Natural killer cell (primary cell): ENCODE results near the gene CEBPZ. TPM values are rescaled to one million over a fixed set of nuclear protein-coding genes. Genes with fewer than 3 reads are reported as not detected.

Experiments used
- ATAC-seq, 3 donors: fragments of 150-1000 bp in 2 of 3; fragments of 200-7000 bp in 1 of 3; cut with Tn5 transposase; 1 replicate in 1 of 3; 2 replicates in 2 of 3; pipeline ENCODE4 v1.10.0; 2021; ENCODE audit warnings: mild to moderate bottlenecking in 2 of 3, moderate library complexity in 2 of 3
- DNase-seq, 2 donors: peaks; one replicate each; pipeline versions ENCODE4 v3.0.0 to v3.0.0-alpha.2; 2013 to 2021; ENCODE audit warnings: mixed read lengths in 1 of 2
- H3K27ac ChIP-seq: one replicate; pipeline ENCODE4 v1.5.1; 2013; ENCODE audit warnings: mild to moderate bottlenecking, low read length
- H3K27me3 ChIP-seq: one replicate; pipeline ENCODE4 v1.6.1; 2013; ENCODE audit warnings: low read length; ENCODE audit not compliant: control insufficient read depth, insufficient read depth
- H3K36me3 ChIP-seq: one replicate; pipeline ENCODE4 v1.6.1; 2013; ENCODE audit warnings: low read length; ENCODE audit not compliant: control insufficient read depth, insufficient read depth
- H3K4me1 ChIP-seq: one replicate; pipeline ENCODE4 v1.6.1; 2013; ENCODE audit warnings: low read length; ENCODE audit not compliant: control insufficient read depth, insufficient read depth
- H3K4me3 ChIP-seq: one replicate; pipeline ENCODE4 v1.5.1; 2013; ENCODE audit warnings: low read length
- H3K9me3 ChIP-seq: one replicate; pipeline ENCODE4 v1.6.1; 2013; ENCODE audit warnings: low read length; ENCODE audit not compliant: control insufficient read depth, insufficient read depth
- H3K27ac Mint-ChIP-seq, 2 donors: one replicate each; pipeline ENCODE4 v1.8.0; 2022; ENCODE audit warnings: mild to moderate bottlenecking in 2 of 2, mixed read lengths in 2 of 2, moderate library complexity in 1 of 2
- H3K27me3 Mint-ChIP-seq, 2 donors: one replicate each; pipeline ENCODE4 v1.8.0; 2022; ENCODE audit warnings: low read depth in 2 of 2, mixed read lengths in 2 of 2
- H3K36me3 Mint-ChIP-seq: one replicate; pipeline ENCODE4 v1.8.0; 2022; ENCODE audit warnings: mixed read lengths
- H3K4me1 Mint-ChIP-seq, 2 donors: one replicate each; pipeline ENCODE4 v1.8.0; 2022; ENCODE audit warnings: mixed read lengths in 2 of 2
- H3K4me3 Mint-ChIP-seq: one replicate; pipeline ENCODE4 v1.8.0; 2022; ENCODE audit warnings: mild to moderate bottlenecking, moderate library complexity, mixed read lengths
- H3K9me3 Mint-ChIP-seq, 2 donors: one replicate each; pipeline ENCODE4 v1.8.0; 2022; ENCODE audit warnings: mixed read lengths in 2 of 2
- WGBS: methylation state at CpG from one replicate; pipeline ENCODE4 v1.1.7; 2013; ENCODE audit warnings: missing lambda C conversion rate; ENCODE audit not compliant: insufficient coverage; 5-methylcytosine and 5-hydroxymethylcytosine counted together
- intact Hi-C: fragments of 100-400 bp; cut with micrococcal nuclease; formaldehyde crosslinking; loops from one replicate; pipeline ENCODE4 v1.14.2; 2022
- total RNA-seq, 4 donors: library from RNA; stranded (reverse); fragments of 120-200 nt in 1 of 4; gene quantifications; one replicate each; pipeline versions ENCODE4 v1.2.3 to v1.2.4, GENCODE V29; 2013 to 2022
- TF ChIP-seq, protein P1 (sequence below): fragments of 200-600 bp; IDR thresholded peaks from one replicate; pipeline ENCODE4 v1.8.0; 2022; ENCODE audit warnings: antibody characterized with exemption

CEBPZ gene
- total RNA-seq, 3 donors from 2014 or later (not counting 1 experiment from before 2014, with no cell fraction given): 51.0 to 58.1 (median 54.5) TPM

DNA sequence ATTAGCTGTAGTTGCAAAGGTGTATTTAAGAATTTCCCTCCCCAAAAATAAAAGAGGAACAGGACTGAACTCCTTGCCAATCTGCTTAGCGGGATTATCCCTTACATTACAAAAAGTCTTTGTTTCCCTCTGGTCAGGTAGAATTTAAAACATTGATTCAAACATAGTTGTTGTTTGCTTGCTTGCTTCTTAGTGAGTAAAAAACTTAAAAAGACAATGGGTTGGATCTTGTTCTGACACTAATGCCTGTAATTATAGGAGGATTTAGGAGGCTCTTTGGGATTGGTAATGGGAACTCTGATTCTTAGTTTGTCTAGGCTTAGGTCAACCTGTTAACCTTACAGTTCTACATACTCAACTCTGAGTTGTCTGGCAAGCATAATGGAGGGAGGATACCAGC lies 38.8 kb downstream of the CEBPZ start:
- peaks cover 0 to 3% of the 10 kb centered on the region in 2 donors for H3K27me3 Mint-ChIP-seq
- Histone ChIP-seq H3K27me3 (no peaks in the 10 kb centered on the region), H3K27ac (no peak overlapping the region), H3K9me3 (no peaks in the 10 kb centered on the region), H3K4me1 (peaks cover 15% of the 10 kb centered on the region), H3K4me3 (no peak overlapping the region), H3K36me3 (no peaks in the 10 kb centered on the region)
- H3K9me3 Mint-ChIP-seq: no peaks in the 10 kb centered on the region
- H3K27ac Mint-ChIP-seq: no peak overlapping the region
- ATAC-seq (no peak), DNase-seq (no peak)
- intact Hi-C loops: no loop called here
- H3K36me3 Mint-ChIP-seq: no peaks in the 10 kb centered on the region
- peaks cover 15 to 16% of the 10 kb centered on the region in 2 donors for H3K4me1 Mint-ChIP-seq
- TF ChIP-seq, protein P1, sequence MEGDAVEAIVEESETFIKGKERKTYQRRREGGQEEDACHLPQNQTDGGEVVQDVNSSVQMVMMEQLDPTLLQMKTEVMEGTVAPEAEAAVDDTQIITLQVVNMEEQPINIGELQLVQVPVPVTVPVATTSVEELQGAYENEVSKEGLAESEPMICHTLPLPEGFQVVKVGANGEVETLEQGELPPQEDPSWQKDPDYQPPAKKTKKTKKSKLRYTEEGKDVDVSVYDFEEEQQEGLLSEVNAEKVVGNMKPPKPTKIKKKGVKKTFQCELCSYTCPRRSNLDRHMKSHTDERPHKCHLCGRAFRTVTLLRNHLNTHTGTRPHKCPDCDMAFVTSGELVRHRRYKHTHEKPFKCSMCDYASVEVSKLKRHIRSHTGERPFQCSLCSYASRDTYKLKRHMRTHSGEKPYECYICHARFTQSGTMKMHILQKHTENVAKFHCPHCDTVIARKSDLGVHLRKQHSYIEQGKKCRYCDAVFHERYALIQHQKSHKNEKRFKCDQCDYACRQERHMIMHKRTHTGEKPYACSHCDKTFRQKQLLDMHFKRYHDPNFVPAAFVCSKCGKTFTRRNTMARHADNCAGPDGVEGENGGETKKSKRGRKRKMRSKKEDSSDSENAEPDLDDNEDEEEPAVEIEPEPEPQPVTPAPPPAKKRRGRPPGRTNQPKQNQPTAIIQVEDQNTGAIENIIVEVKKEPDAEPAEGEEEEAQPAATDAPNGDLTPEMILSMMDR: no peak
- no peak overlapping the region for H3K4me3 Mint-ChIP-seq
- no CpG with 5 or more reads among the region's 1 CpG for WGBS

DNA sequence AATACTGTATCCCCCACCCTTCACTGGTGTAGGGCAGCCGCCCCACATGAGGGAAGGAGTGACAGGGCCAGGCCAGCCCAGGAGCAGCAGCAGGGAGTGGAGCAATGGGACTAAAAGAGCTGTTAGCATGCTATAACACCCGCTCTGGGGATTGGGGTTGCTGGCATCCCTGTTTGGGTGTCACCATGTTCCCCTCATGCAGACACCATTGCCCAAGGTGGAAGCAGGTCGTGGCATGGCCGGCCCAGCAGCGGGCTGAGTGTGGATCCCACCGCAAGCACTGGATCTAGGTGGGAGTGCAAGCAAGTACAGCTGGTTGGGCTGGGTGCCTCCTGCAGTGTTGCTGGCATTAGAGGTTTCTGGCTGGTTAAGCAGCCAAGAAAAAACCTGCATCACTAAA lies 39.6 kb downstream of the CEBPZ start:
- Mint-ChIP-seq H3K4me3 (no peak overlapping the region), H3K9me3 (no peaks in the 10 kb centered on the region), H3K4me1 (peaks cover 7 to 9% of the 10 kb centered on the region in 2 donors), H3K27ac (no peak overlapping the region), H3K27me3 (peaks cover 3 to 7% of the 10 kb centered on the region in 2 donors), H3K36me3 (no peaks in the 10 kb centered on the region)
- 91% methylated on average over 6 of the region's 6 CpGs for WGBS
- Histone ChIP-seq H3K27ac (no peak overlapping the region), H3K27me3 (no peaks in the 10 kb centered on the region), H3K4me3 (no peak overlapping the region), H3K4me1 (peaks cover 7% of the 10 kb centered on the region), H3K36me3 (no peaks in the 10 kb centered on the region), H3K9me3 (no peaks in the 10 kb centered on the region)
- DNase-seq: no peak
- TF ChIP-seq, protein P1: no peak
- intact Hi-C loops: no loop called here
- no peak for ATAC-seq

DNA sequence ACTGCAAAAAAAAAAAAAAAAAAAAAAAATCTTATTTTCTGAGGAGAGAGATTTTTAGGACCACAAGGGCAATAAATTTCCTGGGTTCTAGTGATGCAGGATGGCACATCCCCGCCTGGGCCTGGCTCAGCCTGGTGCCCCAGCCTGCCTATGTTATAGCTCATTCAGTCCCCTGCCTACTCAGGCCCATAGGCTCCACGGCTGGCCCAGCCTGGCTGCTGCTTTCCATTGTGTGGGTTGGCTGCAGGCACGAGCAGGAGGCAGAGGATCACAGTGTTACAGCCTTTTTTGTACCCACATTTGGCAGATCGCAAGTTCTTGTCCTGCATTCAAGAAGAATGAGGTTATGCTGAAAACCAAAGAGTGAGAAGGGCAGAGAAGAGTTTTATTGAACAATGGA lies 40.1 kb downstream of the CEBPZ start:
- no peak overlapping the region for H3K4me3 Mint-ChIP-seq
- Histone ChIP-seq H3K4me1 (peaks cover 6% of the 10 kb centered on the region), H3K4me3 (no peak overlapping the region), H3K27me3 (no peaks in the 10 kb centered on the region), H3K36me3 (no peaks in the 10 kb centered on the region), H3K27ac (no peak overlapping the region), H3K9me3 (no peaks in the 10 kb centered on the region)
- peaks cover 2 to 4% of the 10 kb centered on the region in 2 donors for H3K4me1 Mint-ChIP-seq
- H3K27ac Mint-ChIP-seq: no peak overlapping the region
- TF ChIP-seq, protein P1: no peak
- WGBS: 77% methylated on average over 4 of the region's 4 CpGs
- no peaks in the 10 kb centered on the region for H3K9me3 Mint-ChIP-seq
- H3K36me3 Mint-ChIP-seq: no peaks in the 10 kb centered on the region
- peaks cover 4 to 9% of the 10 kb centered on the region in 2 donors for H3K27me3 Mint-ChIP-seq
- DNase-seq: no peak
- no peak for ATAC-seq
- intact Hi-C loops: no loop called here

DNA sequence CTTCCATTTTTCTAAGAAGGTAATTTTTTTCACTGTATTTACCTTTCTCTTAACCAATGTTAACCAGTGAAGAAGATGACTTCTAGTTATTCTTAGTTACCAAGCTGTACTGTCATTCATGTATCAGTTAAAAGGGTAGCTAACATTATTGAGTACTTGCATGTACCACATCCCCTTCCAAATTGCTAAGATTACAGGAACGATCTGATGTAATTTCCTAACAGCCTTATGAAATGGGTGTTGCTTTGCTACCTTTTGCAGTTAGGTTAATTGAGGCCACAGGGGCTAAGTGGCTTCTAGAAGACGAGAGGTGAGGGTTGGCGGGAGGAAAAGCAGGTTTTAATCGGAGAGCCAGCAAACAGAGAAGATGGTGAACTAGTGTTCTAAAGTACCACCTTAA lies 41.1 kb downstream of the CEBPZ start:
- DNase-seq: no peak
- H3K27me3 Mint-ChIP-seq: peaks cover 9% of the 10 kb centered on the region in 2 donors
- no peaks in the 10 kb centered on the region for H3K9me3 Mint-ChIP-seq
- Histone ChIP-seq H3K36me3 (no peaks in the 10 kb centered on the region), H3K4me3 (no peak overlapping the region), H3K9me3 (no peaks in the 10 kb centered on the region), H3K27me3 (no peaks in the 10 kb centered on the region), H3K4me1 (no peaks in the 10 kb centered on the region), H3K27ac (no peak overlapping the region)
- intact Hi-C loops: no loop called here
- no peaks in the 10 kb centered on the region for H3K4me1 Mint-ChIP-seq
- 90% methylated on average over 4 of the region's 4 CpGs for WGBS
- H3K4me3 Mint-ChIP-seq: no peak overlapping the region
- TF ChIP-seq, protein P1: no peak
- ATAC-seq: no peak
- no peak overlapping the region for H3K27ac Mint-ChIP-seq
- H3K36me3 Mint-ChIP-seq: no peaks in the 10 kb centered on the region
